Measurements from ENCODE around the gene PSMD8.
"Not testable (repeated sequence)": the region's sequence is repeated elsewhere in the genome, so short reads cannot be mapped to it uniquely, and the experiment has no call there.

PSMD8 gene

GRCh38 chr19:38362076-38362945, 12.1 kb upstream of the PSMD8 start:
- DNase-seq (ENCODE audit: low spot score): no peak

- not testable (repeated sequence) for DNase-seq (ENCODE audit: low spot score)
Measured at GRCh38 chr19:38362946-38363688, 11.3 kb upstream of the PSMD8 start.

- DNase-seq (ENCODE audit: low spot score): no peak
Measured at GRCh38 chr19:38367041-38367440, 7.3 kb upstream of the PSMD8 start.

GRCh38 chr19:38369584-38369983, 4.8 kb upstream of the PSMD8 start:
- no peak for DNase-seq (ENCODE audit: low spot score)

- no peak for DNase-seq (ENCODE audit: low spot score)
Measured at GRCh38 chr19:38370299-38370698, 4.1 kb upstream of the PSMD8 start.

- no peak for DNase-seq (ENCODE audit: low spot score)
Measured at GRCh38 chr19:38371081-38371480, 3.3 kb upstream of the PSMD8 start.

GRCh38 chr19:38373907-38374331, 452 bp upstream of the PSMD8 start:
- no peak for DNase-seq (ENCODE audit: low spot score)

- DNase-seq (ENCODE audit: low spot score): no peak
Measured at GRCh38 chr19:38375098-38375493, 725 bp downstream of the PSMD8 start.

- DNase-seq (ENCODE audit: low spot score): no peak
Measured at GRCh38 chr19:38375748-38376147, 1.4 kb downstream of the PSMD8 start.

- DNase-seq (ENCODE audit: low spot score): no peak
Measured at GRCh38 chr19:38376576-38376975, 2.2 kb downstream of the PSMD8 start.

GRCh38 chr19:38377052-38377451, 2.7 kb downstream of the PSMD8 start:
- no peak for DNase-seq (ENCODE audit: low spot score)

GRCh38 chr19:38378866-38379265, 4.5 kb downstream of the PSMD8 start:
- no peak for DNase-seq (ENCODE audit: low spot score)

GRCh38 chr19:38381138-38381537, 6.8 kb downstream of the PSMD8 start:
- DNase-seq (ENCODE audit: low spot score): no peak

GRCh38 chr19:38383184-38383583, 8.8 kb downstream of the PSMD8 start:
- DNase-seq (ENCODE audit: low spot score): no peak

GRCh38 chr19:38383743-38384142, 9.4 kb downstream of the PSMD8 start:
- no peak for DNase-seq (ENCODE audit: low spot score)

GRCh38 chr19:38384209-38385027, 10.0 kb downstream of the PSMD8 start:
- peak; percentile 73 for DNase-seq (ENCODE audit: low spot score)

- no peak for DNase-seq (ENCODE audit: low spot score)
Measured at GRCh38 chr19:38385057-38385803, 10.9 kb downstream of the PSMD8 start.

- DNase-seq (ENCODE audit: low spot score): no peak
Measured at GRCh38 chr19:38385804-38386257, 11.5 kb downstream of the PSMD8 start.

- no peak for DNase-seq (ENCODE audit: low spot score)
Measured at GRCh38 chr19:38386300-38386970, 12.1 kb downstream of the PSMD8 start.

GRCh38 chr19:38386971-38387549, 12.7 kb downstream of the PSMD8 start:
- no peak for DNase-seq (ENCODE audit: low spot score)

Data from HuH-7 (cell line).